ENCODE results near the gene UBE2E2. TPM values are rescaled to one million over a fixed set of nuclear protein-coding genes. Genes with fewer than 3 reads are reported as not detected.

Gene UBE2E2
- total and polyA plus RNA-seq, 2 of the 13 experiments (the other 11 are each of a cell fraction or from before 2014, with no cell fraction given): 0.77 to 1.5 TPM

DNA sequence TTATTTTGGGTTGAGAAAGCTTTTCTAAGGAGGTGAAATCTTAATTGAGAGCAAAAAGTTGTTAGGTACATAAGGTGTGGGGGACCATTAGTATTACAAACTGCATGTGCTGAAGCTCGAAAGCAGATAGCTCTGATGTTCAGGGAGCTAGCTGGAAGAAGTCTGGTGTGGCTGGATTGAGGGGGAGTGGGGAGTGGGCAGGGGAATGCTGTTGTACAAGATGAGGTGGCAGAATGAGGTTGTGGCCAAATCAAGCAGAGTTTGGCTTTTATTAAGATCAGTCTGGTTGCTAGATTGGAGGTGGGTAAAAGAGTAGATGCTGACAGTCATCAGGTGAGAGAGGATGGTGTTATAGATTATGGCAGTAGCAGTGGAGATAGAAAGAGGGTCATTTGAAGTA, 32.1 kb downstream of the UBE2E2 start:
- Histone ChIP-seq H3K4me2 (ENCODE audit: low read depth, low read length) (no peak overlapping the region), H3K9ac (ENCODE audit: insufficient read depth, low read depth, low read length) (no peak overlapping the region), H2AFZ (ENCODE audit: low read length) (no peak overlapping the region), H4K20me1 (ENCODE audit: insufficient read depth, low read length) (no peaks in the 10 kb centered on the region), H3K27ac (ENCODE audit: extremely low read length, insufficient read depth, low read length) (no peak overlapping the region), H3K27me3 (ENCODE audit: control insufficient read depth in 1 of 2, insufficient read depth in 2 of 2, low read length in 2 of 2) (no peaks in the 10 kb centered on the region), H3K4me1 (ENCODE audit: insufficient read depth, low read length) (no peaks in the 10 kb centered on the region), H3K9me3 (ENCODE audit: low read length) (no peaks in the 10 kb centered on the region), H3K36me3 (replicated peaks in 1 of 2; ENCODE audit: control insufficient read depth in 1 of 2, insufficient read depth in 2 of 2, low read length in 2 of 2) (no peaks in the 10 kb centered on the region), H3K79me2 (ENCODE audit: insufficient read depth, low read length) (no peaks in the 10 kb centered on the region), H3K4me3 (replicated peaks in 1 of 3; ENCODE audit: insufficient read depth in 1 of 3, low read depth in 2 of 3, low read length in 3 of 3) (no peak overlapping the region)
- no peak for ATAC-seq
- intact Hi-C loops (cut with micrococcal nuclease; ENCODE audit: unreplicated experiment): no loop called here
- in situ Hi-C loops (cut with HindIII; ENCODE audit: extremely low pct_ligation_motif_present, low pct_unique_long_range_greater_than_20kb): no loop called here
- DNase-seq (ENCODE audit: low spot score): no peak
- no TSS peak for BruUV-seq (replicated peaks)
- TF ChIP-seq, protein P1, sequence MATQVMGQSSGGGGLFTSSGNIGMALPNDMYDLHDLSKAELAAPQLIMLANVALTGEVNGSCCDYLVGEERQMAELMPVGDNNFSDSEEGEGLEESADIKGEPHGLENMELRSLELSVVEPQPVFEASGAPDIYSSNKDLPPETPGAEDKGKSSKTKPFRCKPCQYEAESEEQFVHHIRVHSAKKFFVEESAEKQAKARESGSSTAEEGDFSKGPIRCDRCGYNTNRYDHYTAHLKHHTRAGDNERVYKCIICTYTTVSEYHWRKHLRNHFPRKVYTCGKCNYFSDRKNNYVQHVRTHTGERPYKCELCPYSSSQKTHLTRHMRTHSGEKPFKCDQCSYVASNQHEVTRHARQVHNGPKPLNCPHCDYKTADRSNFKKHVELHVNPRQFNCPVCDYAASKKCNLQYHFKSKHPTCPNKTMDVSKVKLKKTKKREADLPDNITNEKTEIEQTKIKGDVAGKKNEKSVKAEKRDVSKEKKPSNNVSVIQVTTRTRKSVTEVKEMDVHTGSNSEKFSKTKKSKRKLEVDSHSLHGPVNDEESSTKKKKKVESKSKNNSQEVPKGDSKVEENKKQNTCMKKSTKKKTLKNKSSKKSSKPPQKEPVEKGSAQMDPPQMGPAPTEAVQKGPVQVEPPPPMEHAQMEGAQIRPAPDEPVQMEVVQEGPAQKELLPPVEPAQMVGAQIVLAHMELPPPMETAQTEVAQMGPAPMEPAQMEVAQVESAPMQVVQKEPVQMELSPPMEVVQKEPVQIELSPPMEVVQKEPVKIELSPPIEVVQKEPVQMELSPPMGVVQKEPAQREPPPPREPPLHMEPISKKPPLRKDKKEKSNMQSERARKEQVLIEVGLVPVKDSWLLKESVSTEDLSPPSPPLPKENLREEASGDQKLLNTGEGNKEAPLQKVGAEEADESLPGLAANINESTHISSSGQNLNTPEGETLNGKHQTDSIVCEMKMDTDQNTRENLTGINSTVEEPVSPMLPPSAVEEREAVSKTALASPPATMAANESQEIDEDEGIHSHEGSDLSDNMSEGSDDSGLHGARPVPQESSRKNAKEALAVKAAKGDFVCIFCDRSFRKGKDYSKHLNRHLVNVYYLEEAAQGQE (IDR thresholded peaks at IDR 0.05; ENCODE audit: borderline replicate concordance in 1 of 2, low read depth in 1 of 2, low read length in 2 of 2): no peak
- TF ChIP-seq ARNT2 (CRISPR knock-in tag; IDR thresholded peaks at IDR 0.05; ENCODE audit: low read depth): no peak
- POLR2A ChIA-PET: no interaction called here
- WGBS (ENCODE audit: low lambda C conversion rate): 0% methylated on average over 1 of the region's 1 CpG
- FAIRE-seq: no peak
- CTCF ChIA-PET (ENCODE audit: low intra/inter-chr PET ratio, low total read pairs): no interaction called here

DNA sequence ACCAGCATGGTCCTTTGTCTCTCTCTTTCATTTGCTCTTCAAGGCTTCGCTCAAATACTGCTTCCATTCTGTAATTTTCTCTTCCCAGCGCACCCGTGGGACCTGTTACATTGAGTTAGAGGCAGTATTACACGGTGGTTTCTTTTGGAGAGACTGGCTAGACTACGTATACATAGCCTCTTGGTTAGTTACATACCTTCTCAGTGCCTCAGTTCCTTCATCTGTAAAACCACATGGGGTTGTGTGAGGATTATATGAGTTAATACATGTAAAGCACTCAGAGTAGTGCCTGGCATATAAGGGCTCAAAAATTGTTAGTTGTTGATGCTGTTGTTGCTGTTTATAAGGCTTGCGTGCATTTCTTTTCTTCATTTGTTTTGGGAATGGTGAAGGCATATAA, 33.8 kb downstream of the UBE2E2 start:
- in situ Hi-C loops (cut with HindIII; ENCODE audit: extremely low pct_ligation_motif_present, low pct_unique_long_range_greater_than_20kb) (no loop called here), intact Hi-C loops (cut with micrococcal nuclease; ENCODE audit: unreplicated experiment) (no loop called here)
- no peak overlapping the region for H3K9ac ChIP-seq (ENCODE audit: insufficient read depth, low read depth, low read length)
- no peaks in the 10 kb centered on the region for H3K4me1 ChIP-seq (ENCODE audit: insufficient read depth, low read length)
- H3K4me2 ChIP-seq (ENCODE audit: low read depth, low read length): no peak overlapping the region
- WGBS (ENCODE audit: low lambda C conversion rate): 37% methylated on average over 6 of the region's 6 CpGs
- H3K36me3 ChIP-seq (replicated peaks in 1 of 2; ENCODE audit: control insufficient read depth in 1 of 2, insufficient read depth in 2 of 2, low read length in 2 of 2): no peaks in the 10 kb centered on the region
- no peak overlapping the region for H2AFZ ChIP-seq (ENCODE audit: low read length)
- H3K27me3 ChIP-seq (ENCODE audit: control insufficient read depth in 1 of 2, insufficient read depth in 2 of 2, low read length in 2 of 2): no peaks in the 10 kb centered on the region
- H3K4me3 ChIP-seq (replicated peaks in 1 of 3; ENCODE audit: insufficient read depth in 1 of 3, low read depth in 2 of 3, low read length in 3 of 3): no peak overlapping the region
- ATAC-seq: no peak
- no peaks in the 10 kb centered on the region for H3K79me2 ChIP-seq (ENCODE audit: insufficient read depth, low read length)
- H4K20me1 ChIP-seq (ENCODE audit: insufficient read depth, low read length): no peaks in the 10 kb centered on the region
- ChIA-PET POLR2A (no interaction called here), CTCF (ENCODE audit: low intra/inter-chr PET ratio, low total read pairs) (no interaction called here)
- FAIRE-seq: no peak
- no TSS peak for BruUV-seq (replicated peaks)
- H3K27ac ChIP-seq (ENCODE audit: extremely low read length, insufficient read depth, low read length): no peak overlapping the region
- no peaks in the 10 kb centered on the region for H3K9me3 ChIP-seq (ENCODE audit: low read length)
- DNase-seq (ENCODE audit: low spot score): no peak
- TF ChIP-seq ZNF24 (IDR thresholded peaks at IDR 0.05) (no peak), SP5 (CRISPR knock-in tag; IDR thresholded peaks at IDR 0.05; ENCODE audit: borderline replicate concordance, low read depth) (no peak), ZNF577 (CRISPR knock-in tag; IDR thresholded peaks at IDR 0.05; ENCODE audit: borderline replicate concordance, low read depth) (no peak), ZNF260 (CRISPR knock-in tag; IDR thresholded peaks at IDR 0.05; ENCODE audit: borderline replicate concordance, low read depth) (no peak), SRSF9 (IDR thresholded peaks at IDR 0.05; ENCODE audit: borderline replicate concordance, insufficient read depth, low read depth, low read length, poor library complexity, severe bottlenecking) (no peak), ZNF552 (CRISPR knock-in tag; IDR thresholded peaks at IDR 0.05; ENCODE audit: borderline replicate concordance) (no peak), ZSCAN12 (CRISPR knock-in tag; IDR thresholded peaks at IDR 0.05) (no peak), ZNF564 (CRISPR knock-in tag; IDR thresholded peaks at IDR 0.05) (no peak), BHLHE40 (IDR thresholded peaks at IDR 0.05; ENCODE audit: low read length) (no peak)
- TF ChIP-seq, protein P2, sequence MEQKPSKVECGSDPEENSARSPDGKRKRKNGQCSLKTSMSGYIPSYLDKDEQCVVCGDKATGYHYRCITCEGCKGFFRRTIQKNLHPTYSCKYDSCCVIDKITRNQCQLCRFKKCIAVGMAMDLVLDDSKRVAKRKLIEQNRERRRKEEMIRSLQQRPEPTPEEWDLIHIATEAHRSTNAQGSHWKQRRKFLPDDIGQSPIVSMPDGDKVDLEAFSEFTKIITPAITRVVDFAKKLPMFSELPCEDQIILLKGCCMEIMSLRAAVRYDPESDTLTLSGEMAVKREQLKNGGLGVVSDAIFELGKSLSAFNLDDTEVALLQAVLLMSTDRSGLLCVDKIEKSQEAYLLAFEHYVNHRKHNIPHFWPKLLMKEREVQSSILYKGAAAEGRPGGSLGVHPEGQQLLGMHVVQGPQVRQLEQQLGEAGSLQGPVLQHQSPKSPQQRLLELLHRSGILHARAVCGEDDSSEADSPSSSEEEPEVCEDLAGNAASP (CRISPR knock-in tag; IDR thresholded peaks at IDR 0.05; ENCODE audit: borderline replicate concordance): no peak
- TF ChIP-seq, protein P3, sequence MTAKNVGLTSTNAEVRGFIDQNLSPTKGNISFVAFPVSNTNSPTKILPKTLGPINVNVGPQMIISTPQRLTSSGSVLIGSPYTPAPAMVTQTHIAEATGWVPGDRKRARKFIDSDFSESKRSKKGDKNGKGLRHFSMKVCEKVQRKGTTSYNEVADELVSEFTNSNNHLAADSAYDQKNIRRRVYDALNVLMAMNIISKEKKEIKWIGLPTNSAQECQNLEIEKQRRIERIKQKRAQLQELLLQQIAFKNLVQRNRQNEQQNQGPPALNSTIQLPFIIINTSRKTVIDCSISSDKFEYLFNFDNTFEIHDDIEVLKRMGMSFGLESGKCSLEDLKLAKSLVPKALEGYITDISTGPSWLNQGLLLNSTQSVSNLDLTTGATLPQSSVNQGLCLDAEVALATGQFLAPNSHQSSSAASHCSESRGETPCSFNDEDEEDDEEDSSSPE (CRISPR knock-in tag; IDR thresholded peaks at IDR 0.05): no peak

Data from HepG2 (cell line).